GM06990 (cell line): ENCODE results near the gene SRGAP1.

Experiments
- DNase-seq: peaks from one replicate; pipeline ENCODE4 v3.0.0-alpha.2; 2011; ENCODE audit not compliant: insufficient read length; ENCODE audit errors: extremely low read depth
- H3K27me3 ChIP-seq: replicated peaks from 2 replicates; pipeline ENCODE4 v1.6.0; 2011; ENCODE audit warnings: low read length; ENCODE audit not compliant: control insufficient read depth, insufficient read depth
- H3K36me3 ChIP-seq: 2 replicates; pipeline ENCODE4 v1.5.1; 2011; ENCODE audit warnings: low read length; ENCODE audit not compliant: control insufficient read depth, insufficient read depth
- H3K4me3 ChIP-seq: replicated peaks from 2 replicates; pipeline ENCODE4 v1.5.1; 2011; ENCODE audit warnings: low read depth, mild to moderate bottlenecking, control low read depth, low read length
- TF ChIP-seq, protein P1 (sequence below): IDR thresholded peaks from 2 replicates; pipeline ENCODE4 v1.5.1; 2011; ENCODE audit warnings: low read length, control low read depth, mild to moderate bottlenecking, inconsistent platforms; ENCODE audit not compliant: insufficient read depth, poor library complexity, severe bottlenecking

The SRGAP1 gene

DNA sequence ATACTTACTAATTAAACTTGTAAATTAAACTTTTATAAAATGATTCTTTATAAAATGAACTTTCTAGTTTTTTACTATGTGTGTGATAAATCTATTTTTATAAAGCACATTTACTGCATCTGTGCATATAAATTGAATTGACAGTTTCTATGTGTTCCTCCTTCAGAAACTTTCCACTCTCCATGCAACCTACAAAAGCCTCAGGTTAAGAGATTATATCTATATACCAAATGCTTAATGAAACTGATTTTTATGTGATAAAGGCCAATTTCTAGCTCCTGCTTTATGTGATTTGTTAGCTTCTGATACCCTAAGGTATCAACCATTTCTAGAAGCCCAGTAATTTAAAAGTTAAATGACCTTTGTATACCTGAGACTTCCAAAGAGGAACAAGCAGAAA, 174.0 kb downstream of the SRGAP1 start:
- Histone ChIP-seq H3K27me3 (no peaks in the 10 kb centered on the region), H3K4me3 (no peak overlapping the region), H3K36me3 (no peaks in the 10 kb centered on the region)
- DNase-seq = no peak
- TF ChIP-seq, protein P1, sequence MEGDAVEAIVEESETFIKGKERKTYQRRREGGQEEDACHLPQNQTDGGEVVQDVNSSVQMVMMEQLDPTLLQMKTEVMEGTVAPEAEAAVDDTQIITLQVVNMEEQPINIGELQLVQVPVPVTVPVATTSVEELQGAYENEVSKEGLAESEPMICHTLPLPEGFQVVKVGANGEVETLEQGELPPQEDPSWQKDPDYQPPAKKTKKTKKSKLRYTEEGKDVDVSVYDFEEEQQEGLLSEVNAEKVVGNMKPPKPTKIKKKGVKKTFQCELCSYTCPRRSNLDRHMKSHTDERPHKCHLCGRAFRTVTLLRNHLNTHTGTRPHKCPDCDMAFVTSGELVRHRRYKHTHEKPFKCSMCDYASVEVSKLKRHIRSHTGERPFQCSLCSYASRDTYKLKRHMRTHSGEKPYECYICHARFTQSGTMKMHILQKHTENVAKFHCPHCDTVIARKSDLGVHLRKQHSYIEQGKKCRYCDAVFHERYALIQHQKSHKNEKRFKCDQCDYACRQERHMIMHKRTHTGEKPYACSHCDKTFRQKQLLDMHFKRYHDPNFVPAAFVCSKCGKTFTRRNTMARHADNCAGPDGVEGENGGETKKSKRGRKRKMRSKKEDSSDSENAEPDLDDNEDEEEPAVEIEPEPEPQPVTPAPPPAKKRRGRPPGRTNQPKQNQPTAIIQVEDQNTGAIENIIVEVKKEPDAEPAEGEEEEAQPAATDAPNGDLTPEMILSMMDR = no peak

DNA sequence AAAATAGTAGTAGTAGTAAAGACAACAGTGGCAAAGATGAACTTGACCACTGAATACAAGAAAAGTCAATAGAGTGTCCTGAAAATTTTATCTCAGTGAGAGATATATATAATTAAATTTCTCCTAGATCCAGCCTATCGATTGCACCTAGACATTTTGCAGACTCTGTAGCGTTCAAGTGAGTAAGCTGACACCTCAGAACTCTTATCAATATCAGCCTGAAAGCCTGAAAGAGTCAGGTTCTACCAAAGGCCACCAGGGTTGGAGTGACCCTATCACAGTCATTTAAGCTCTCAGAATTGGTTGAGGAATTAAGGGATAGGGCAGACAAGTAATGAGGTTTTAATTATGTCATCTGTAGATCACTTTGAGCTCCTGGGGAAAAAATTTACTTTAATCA, 174.6 kb downstream of the SRGAP1 start:
- no peaks in the 10 kb centered on the region for H3K27me3 ChIP-seq
- TF ChIP-seq, protein P1 = no peak
- H3K4me3 ChIP-seq = no peak overlapping the region

DNA sequence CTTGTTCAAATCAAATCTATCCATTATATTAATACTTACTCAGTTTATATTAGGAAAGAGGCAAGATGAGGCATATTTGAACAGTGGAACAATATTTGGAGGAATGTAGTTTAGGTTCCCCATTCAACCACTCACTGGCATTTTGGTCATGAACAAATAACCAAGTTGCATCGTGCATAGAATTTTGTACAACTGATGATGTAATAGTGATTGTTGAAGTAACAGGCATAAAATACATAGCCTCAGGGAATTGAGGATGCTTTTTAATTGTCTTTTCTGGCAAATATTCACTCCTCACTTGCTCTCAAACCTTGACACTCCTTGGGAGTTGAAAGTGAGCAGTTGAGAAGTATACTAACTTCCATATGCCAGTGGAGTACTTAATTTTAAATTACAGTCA, 175.2 kb downstream of the SRGAP1 start:
- H3K4me3 ChIP-seq = no peak overlapping the region
- no peaks in the 10 kb centered on the region for H3K36me3 ChIP-seq
- TF ChIP-seq, protein P1 = no peak
- DNase-seq = no peak
- no peaks in the 10 kb centered on the region for H3K27me3 ChIP-seq

More for the DNA sequence above, 174.6 kb downstream of the SRGAP1 start:
- no peaks in the 10 kb centered on the region for H3K36me3 ChIP-seq
- DNase-seq = no peak

DNA sequence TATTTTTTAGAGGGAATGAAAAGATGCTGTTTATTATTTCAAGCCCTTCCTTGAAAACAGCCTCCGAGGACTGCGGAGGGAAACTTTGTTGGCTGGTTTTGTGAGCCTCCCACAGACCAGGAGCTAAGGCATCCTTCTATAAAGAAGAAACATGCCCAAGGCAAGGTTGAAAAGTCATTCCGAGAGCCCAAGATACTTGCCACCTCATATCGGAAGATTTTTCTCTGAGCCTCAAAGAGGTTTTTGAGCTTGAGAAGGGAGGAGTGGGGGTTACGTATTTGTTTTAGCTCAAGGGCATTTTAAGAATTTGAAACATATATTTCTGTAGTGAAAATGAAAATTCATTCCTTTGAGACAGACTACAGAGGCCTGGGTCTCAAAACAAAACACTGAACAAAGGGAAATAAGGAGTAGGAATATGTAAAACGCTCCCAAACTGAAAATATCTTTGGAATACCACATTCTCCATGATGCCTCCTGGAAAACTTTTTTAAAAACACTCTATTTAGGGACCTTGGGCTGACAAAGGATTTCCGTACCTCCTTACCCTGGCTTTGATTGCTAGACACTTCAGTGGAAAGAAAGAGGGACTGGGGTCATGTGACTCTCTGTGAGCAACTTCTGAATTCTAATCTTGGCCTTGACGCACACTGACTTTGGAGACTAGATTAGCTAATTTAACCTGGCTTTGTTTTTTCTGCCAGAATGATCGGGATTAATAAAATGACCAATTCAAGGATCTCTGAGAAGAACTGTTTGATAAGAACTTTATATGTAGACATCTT, 180.9 kb downstream of the SRGAP1 start:
- DNase-seq = no peak
- no peaks in the 10 kb centered on the region for H3K36me3 ChIP-seq
- no peak overlapping the region for H3K4me3 ChIP-seq
- TF ChIP-seq, protein P1 = no peak
- H3K27me3 ChIP-seq = no peaks in the 10 kb centered on the region

DNA sequence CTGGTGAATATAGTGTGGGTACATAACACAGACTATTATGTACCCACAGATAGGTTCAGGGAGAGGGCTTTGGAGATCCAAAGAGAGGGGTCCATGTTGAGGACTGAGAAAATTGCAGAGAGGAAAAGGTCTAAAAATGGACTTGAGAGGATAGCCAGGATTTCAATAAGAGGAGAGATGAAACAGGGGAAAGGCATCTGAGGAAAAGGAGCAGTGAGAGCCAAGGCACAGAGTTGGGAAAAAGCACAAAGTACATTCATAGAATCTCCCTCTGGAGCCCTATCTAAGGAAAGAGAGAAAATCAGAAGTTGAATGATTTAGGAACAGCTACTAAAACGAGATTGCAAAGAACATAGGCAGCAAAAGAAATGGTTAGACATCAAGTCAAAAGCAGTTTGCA, 182.8 kb downstream of the SRGAP1 start:
- DNase-seq = no peak
- Histone ChIP-seq H3K27me3 (no peaks in the 10 kb centered on the region), H3K4me3 (no peak overlapping the region), H3K36me3 (no peaks in the 10 kb centered on the region)
- TF ChIP-seq, protein P1 = no peak
